Fibroblast of the conjunctiva (primary cell): ENCODE measurements around the gene UBE3C.
"Not testable (repeated sequence)": the region's sequence is repeated elsewhere in the genome, so short reads cannot be mapped to it uniquely, and the experiment has no call there.

Experiments
- DNase-seq: peaks from one replicate; pipeline ENCODE4 v3.0.0-alpha.2; 2010; ENCODE audit warnings: low read depth

The UBE3C gene

DNA sequence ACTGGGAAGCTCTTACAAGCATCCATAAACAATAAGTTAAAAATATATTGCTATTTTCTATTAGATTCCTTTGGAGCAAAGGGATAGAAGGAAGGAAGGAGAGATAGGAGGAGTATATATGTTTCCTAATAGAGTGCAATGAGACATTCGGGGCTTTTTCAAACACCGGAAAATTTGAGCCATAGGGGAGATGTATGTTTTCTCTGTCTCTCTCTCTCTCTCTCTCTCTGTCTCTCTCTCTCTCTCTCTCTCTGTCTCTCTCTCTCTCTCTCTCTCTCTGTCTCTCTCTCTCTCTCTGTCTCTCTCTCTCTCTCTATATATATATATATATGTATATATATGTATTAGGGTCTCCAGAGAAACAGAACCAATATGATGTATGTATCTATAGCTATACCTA is 7.9 kb upstream of the UBE3C start:
- DNase-seq = not testable (repeated sequence)

DNA sequence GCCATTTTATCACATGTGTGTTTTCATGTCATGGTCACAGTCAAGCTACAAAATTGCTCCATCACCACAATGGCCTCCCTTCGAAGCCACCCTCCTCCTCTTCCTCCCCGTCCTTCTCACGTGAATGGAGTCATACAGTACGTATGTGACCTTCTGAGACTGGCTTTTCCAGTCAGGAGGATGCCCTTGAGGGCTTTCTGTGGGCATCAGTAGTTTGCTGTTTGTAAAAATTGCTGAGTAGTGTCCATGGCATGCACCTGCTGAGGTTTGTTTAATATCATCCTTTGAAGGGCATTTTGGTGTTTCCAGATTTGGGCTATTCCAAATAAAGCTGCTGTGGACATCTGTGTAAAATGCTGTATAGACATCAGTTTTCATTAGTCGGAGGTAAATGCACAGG is 5.9 kb upstream of the UBE3C start:
- no peak for DNase-seq

DNA sequence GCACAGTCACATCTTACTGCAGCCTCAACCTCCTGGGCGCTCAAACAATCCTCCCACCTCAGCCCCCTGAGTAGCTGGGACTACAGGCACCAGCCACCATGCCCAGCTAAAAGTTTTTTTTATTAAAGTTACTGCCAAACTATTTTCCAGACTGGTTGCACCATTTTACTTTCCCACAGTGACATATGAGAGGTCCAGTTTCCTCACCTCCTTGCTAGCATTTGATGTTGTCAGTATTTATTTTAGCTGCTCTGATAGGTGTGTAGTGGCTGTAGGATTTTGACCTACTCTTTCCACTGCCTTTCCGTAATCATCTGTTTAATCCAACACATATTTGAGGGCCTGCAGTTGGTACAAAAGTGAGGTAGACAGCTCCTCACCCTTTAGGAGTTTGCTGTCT is 5.4 kb upstream of the UBE3C start:
- DNase-seq = no peak

DNA sequence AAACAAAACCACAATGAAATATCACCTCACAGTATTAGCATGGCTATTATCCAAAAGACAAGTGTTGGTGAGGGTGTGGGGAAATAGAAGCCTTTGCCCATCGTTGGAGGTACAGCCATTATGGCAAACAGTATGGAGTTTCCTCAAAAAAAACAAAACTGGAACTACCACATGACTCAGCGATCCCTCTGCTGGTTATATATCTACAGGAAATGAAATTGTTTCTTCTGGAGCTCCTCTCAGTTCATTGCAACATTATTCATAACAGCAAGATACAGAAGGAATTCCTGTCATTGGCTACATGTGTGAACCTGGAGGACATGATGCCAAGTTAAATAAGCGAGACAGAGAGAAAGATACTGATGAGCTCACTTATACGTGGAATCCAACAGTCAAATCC is 2.4 kb upstream of the UBE3C start:
- DNase-seq = peak; percentile 56

- DNase-seq = no peak
Measured at GRCh38 chr7:157138101-157138423, 664 bp upstream of the UBE3C start.

- no peak for DNase-seq
Measured at GRCh38 chr7:157139111-157139809, 534 bp downstream of the UBE3C start.

DNA sequence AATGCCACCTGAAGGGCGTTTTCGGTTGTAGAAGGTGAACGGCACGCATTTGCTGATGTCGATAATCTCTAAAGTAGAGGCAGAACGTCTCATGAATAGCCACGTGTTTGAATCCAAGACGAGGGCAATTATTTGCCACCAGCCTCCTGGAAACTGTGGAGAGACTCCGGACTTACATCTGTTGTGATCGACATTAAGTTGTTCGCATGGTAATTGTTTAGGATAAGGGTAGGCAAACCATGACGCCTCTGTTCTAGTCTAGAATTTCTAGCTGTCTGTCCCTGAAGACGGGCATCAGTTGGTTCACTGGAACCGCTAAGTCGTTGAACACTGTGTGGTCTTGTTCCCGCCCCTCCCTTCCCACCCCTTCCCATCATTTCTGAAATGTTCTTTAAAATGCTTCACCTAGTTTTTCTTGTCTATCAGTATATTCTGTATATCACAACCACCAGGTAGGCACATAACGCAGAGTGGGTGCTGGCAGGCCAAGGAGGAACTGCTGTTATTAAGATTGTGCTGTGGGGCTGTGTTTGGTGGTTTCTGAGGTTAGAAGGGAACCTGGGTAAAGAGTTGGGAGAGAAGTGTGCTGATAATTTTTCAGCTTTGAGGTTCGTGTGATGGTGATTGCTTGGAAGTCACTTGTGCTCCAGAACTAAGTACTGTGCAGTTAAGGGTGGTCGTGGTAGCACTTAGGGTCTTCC is 1.2 kb downstream of the UBE3C start:
- no peak for DNase-seq

DNA sequence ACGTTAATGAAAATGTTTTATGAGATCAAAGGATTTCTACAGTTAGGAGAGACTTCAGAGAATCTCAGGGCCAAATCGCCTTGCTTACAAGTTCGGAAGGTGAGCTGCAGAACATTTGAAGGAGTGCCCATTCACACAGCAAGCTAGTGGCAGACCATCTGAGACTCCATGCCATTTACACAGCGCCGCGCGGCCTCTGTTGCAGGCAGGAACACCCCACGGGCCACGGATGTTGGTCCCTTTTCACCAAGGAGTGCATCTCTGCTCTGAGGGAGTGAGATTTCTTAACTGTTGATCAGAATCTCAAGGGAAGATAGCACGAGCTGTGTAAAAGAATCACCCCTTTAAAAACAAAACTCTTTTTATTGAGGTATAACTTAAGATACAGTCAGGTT is 1.8 kb downstream of the UBE3C start:
- DNase-seq = no peak

DNA sequence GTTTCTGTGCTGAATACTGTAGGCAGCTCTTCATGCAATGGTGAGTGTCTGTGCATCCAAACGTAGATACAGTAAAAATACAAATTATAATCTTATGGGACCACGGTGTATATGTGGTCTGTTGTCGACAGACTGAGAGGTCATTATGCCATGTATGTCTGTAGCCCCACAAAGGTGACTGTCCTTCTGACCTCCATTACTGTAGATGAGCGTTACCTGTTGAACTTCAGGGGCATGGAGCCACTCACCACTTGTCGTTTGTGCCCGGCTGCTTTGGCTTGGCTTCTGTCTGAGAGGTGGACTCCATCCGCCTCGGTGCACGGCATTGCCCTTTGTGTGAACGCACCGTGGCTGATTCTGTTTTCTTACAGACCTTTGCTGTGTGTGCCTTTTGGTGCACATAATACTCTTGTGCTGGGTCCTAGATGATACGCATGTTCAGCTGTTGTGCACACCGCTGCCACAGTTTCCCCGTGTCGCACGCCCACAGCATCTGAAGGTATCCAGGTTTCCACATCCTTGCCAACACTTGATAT is 2.9 kb downstream of the UBE3C start:
- DNase-seq = no peak

GRCh38 chr7:157143788-157144187 is 5.1 kb downstream of the UBE3C start:
- DNase-seq = no peak

DNA sequence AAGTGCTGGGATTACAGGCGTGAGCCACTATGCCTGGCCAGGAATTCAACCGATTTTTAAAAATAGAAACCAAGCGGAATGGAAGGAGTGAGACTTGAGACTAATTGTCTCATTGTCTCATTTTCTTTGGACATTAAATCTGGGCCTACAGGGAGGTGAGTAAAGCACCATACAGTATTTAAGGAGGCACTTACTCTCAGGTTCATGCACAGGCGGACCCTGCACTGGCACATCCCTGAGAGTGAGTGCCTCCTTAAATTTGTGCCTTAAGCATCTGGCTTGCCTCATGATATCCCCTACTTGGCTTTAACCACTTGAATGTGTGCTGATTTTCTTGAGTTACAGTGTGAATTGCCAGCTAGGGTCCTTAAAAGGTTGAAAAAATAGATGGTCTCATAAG is 10.6 kb downstream of the UBE3C start:
- no peak for DNase-seq

DNA sequence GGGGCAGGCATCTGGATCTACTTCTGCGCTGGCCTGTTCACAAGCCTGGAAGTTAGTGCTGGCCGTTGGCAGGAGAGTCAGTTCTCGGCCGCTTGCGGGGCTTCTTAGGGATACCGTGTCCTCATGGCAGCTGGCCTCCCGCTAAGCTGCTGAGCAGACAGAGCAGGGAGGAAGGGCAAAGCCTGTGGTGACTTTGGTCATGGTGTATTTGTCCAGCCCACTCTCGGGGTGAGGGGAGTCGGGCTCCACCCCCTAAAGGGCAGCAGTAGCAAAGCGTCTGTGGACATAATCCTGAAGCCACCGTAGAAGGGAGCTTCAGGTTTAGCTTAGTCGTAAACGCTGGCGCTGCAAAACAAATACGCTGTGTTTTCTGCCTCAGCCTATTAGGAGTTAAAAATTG is 12.2 kb downstream of the UBE3C start:
- peak; percentile 45 for DNase-seq

DNA sequence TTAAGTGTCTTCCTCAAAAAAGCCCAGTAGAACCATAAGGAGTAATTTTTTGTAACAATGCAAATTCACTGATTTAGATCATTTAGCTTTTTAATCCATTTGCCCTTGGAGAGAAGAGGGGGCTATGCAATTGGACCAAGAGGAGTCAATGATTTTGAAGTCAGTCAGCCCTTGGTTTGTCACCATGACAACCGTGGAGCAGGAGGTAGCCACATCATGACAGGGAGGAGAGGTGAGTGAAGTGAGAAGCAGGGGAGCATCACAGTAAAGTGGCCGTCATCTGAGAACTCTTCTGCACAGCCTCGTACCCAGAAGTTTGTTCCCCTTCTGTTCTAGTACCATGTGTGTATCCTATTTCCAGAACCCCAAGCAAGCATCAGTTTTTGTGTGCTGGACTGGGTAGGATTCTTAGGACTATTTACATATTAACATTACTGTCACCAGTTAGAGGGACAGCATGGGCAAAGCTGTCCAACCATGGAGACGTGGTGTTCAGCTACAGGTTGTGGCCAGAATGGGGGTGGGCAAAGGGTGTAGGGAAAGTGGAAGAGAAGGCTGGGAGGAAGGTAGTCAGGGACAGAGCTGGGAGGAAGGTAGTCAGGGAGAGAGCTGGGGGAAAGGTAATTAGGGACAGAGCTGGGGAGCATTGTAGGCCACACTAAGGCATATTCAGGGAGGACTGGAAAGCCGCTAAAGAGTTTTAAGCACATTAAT is 13.1 kb downstream of the UBE3C start:
- DNase-seq = no peak

DNA sequence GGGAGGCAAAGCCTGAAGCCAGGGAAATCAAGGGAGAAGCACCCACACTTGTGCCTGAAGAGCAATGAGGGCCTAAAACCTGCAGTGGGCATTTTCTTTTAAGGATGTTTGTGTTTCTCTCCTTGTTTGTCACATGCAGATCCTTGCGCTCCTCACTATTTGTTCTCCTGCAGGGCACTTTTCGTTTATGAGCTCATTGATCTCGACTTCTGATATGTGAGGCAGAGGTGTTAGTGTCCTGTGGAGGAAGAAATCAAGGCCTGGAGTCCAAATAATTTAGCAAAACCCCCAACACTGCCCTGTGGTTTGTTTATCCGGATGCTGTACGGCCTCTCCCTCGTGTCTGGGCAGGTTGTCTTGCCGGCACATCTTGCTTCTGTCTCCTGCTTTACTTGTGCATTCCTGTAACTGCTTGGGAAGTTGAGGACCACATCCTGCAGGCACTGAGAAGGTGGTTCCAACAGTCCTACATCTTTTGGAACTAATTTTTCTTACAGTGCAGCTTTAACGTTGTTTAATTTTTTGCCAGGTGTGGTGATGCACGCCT is 13.7 kb downstream of the UBE3C start:
- no peak for DNase-seq

DNA sequence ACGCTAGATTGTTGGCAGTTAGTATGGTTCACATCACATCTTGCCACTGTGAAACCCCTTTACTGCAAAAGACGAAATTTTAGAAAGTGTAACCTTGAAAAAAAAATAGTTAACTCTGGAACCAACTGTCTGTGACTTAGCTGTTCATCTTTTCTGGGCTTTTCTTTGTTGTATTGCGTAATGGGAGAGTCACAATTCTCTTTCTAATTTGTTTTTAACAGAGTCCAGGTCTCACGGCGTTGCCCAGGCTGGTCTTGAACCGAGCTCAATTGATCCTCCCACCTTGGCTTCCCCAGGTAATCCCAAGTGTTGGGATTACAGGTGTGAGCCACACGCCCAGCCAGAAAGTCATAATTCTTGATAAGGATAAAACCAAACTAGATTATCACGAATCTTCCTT is 14.5 kb downstream of the UBE3C start:
- DNase-seq = no peak

DNA sequence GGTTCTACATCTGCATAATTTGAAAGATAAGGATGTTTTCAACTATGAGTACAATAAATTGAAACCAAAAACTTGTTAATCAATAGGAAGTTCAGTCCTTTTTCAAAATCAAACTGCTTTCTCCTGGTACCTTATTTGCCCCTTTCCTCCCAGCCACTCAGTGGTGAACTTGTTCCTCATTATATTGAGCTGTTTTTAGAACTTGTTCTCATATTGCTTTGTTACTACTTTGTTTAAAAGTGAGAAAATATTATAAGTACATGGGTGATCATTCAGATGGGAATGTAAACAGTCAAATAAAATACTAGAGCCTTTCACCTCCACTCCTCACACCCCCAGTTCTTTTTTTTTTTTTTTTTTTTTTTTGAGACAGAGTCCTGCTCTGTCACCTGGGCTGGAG is 17.2 kb downstream of the UBE3C start:
- no peak for DNase-seq

GRCh38 chr7:157158400-157158799 is 19.7 kb downstream of the UBE3C start:
- no peak for DNase-seq

DNA sequence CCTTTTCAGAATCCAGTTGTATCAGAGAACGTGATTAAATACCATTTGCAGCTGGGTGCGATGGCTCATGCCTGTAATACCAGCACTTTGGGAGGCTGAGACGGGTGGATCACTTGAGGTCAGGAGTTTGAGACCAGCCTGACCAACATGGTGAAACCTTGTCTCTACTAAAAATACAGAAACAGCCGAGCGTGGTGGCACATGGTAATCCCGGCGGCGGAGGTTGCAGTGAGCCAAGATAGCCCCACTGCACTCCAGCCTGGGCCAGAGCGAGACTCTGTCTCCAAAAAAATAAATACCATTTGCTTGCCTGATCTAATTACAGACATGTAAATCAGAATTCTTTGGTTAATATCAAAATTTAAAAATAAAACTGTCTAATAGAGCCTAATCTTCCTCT is 20.8 kb downstream of the UBE3C start:
- not testable (repeated sequence) for DNase-seq

GRCh38 chr7:157160433-157160832 is 21.7 kb downstream of the UBE3C start:
- DNase-seq = no peak

DNA sequence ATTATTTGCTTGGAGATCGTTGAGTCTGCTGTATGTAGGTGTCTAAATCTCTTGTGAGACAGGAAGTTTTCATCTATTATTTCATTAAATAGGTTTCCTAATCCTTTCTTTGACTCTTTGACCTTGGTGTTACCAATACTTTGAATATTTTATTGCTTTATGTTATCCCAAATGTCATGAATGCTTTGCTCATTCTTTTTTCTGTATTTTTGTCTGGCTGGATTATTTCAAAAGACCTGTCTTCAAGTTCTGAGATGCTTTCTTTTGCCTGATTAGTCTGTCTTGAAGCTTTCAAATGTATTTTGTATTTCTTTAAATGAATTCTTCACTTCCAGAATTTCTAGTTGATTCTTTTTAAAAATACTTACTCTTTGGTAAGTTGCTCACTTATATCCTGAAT is 27.3 kb downstream of the UBE3C start:
- DNase-seq = no peak

DNA sequence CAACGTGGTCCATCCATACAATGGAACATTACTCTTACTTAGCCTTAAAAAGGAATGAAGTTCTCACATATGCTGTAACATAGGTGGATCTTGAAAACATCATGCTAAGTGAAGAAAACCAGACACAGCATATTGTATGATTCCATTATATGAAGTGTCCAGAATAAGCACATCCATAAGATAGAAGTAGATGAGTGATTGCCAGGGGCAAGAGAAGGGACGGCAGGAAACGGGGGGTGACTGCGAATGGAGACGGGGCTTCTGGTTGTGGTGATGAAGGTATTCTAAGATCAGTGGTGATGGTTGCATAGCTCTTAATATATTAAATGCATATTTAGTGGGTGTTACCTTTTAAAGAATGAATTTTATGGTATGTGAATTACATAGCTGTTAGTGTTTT is 29.8 kb downstream of the UBE3C start:
- DNase-seq = no peak

GRCh38 chr7:157176771-157177170 is 38.0 kb downstream of the UBE3C start:
- no peak for DNase-seq
